VCaP (cell line): ENCODE data around the gene KLHL25.

Experiments used
- H3K27ac ChIP-seq: fragments of 450-650 bp; 2 replicates; pipeline ENCODE4 v1.5.1; 2017
- TF ChIP-seq, protein P1 (sequence below): fragments of 450-650 bp; conservative IDR thresholded peaks from 2 replicates; pipeline ENCODE4 v1.5.1; 2017; ENCODE audit warnings: mild to moderate bottlenecking, moderate library complexity

KLHL25 gene

DNA sequence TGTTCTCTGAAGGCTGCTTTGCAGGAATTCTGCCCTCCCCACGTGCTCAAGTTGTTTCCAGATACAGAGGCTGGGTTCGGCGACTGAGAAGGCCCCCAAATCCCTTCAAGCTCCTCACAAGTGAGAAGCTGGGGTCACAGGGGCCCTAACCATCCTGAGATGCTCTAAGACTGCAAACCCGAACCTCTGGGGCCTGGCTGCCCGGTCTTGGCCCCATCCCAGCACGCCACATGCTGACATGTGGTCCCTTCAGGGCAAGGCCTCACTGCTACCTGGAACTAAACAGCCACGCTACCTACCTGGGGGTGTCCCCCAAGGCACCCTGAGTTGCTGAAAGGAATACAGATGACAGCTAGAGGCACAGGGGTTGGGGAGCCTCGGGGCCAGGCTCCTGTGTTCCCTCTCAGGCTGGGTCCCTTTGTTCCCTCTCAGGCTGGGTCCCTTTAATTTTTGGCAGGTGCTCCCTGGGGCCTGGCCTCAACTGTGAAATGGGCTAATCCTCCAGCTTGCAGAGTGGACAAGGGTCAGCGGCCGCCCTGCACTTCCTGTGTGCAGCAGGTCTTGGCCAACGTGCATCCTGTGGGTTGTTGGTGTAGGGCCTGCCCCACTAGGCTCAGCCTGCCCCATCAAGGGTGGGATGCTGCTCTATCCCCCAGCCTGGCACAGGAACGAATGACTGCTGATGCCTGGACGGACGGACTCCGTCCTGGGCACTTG, 32.5 kb downstream of the KLHL25 start:
- H3K27ac ChIP-seq: no peak overlapping the region
- TF ChIP-seq, protein P1, sequence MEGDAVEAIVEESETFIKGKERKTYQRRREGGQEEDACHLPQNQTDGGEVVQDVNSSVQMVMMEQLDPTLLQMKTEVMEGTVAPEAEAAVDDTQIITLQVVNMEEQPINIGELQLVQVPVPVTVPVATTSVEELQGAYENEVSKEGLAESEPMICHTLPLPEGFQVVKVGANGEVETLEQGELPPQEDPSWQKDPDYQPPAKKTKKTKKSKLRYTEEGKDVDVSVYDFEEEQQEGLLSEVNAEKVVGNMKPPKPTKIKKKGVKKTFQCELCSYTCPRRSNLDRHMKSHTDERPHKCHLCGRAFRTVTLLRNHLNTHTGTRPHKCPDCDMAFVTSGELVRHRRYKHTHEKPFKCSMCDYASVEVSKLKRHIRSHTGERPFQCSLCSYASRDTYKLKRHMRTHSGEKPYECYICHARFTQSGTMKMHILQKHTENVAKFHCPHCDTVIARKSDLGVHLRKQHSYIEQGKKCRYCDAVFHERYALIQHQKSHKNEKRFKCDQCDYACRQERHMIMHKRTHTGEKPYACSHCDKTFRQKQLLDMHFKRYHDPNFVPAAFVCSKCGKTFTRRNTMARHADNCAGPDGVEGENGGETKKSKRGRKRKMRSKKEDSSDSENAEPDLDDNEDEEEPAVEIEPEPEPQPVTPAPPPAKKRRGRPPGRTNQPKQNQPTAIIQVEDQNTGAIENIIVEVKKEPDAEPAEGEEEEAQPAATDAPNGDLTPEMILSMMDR: no peak

DNA sequence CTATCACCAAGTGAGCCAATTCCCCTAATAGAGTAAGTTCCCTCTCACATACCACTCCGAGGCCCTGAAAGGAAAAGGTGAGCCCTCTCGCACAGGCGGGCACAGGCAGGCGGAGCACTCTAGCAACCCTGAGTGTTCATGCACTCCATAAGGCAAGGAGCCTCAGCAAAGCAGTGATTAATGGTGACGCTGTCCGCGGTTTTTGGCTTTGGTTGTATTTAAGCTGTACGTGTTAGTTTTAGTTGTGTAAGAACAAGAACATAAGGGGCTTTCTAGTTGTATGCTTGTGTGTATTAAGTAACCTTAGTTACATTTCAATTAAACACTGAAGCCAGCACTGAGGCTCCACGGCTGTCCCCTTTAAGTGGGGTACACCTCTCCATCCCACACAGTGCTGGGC, 33.1 kb downstream of the KLHL25 start:
- H3K27ac ChIP-seq: no peak overlapping the region
- TF ChIP-seq, protein P1: no peak

DNA sequence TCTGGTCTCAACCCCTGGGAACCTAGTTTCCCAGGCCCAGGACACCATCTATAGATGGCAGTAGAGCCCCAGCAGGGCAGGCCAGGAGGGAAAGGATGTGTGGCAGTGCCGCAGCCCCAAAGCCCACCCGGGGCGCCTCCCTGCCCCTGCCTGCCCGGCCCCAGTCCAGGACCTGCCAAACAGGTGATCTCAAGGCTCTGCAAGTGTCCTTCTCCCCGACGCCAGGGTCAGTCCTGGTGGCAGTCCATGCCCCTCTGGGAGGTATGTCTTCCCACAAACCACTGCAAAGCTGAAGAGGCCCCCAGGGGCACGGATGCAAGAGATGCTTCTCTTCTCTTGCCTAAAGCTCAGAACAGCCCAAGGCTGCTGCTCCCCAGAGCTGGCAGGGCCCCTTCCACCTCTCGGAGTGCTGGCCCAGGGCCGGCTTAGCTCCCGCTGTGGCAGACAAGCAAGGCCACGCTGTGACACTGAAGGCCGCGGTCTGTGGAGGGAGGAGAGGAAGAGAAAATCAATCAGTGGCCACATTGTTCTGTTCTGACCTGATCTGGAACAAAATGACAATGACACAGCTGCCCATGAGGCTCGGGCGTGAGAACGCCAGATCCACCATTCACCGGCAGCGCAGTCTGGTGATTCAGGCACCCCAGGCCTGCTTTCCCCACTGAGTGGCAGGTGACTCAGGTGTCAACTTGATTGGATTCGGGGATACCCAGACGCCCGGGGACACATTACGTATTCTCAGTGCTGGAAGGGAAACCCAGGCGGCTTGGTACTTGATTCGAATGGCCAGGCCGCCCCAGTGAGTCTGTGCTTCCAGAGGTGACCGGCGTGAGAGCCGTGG, 34.0 kb downstream of the KLHL25 start:
- TF ChIP-seq, protein P1: peak; percentile 71
- no peak overlapping the region for H3K27ac ChIP-seq

DNA sequence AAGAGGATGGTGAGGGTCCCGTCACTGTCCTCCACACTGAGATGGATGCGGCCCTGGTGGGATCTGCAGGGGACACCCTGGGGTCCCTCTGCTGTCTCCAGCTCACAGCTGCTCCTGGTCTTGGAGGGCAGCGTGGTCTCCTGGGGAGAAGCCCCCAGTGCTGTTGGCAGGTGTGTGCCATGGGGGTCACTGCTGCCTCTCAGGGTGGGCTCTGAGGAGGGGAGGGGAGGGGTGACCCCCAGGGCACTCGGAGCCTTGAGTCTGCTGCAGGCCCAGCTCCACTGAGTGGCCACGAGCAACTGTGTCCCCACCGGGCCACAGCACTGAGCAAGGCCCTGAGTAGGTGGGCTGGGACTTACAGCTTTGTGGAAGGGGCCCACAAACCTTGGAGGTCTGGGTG, 34.7 kb downstream of the KLHL25 start:
- TF ChIP-seq, protein P1: no peak
- H3K27ac ChIP-seq: no peak overlapping the region

DNA sequence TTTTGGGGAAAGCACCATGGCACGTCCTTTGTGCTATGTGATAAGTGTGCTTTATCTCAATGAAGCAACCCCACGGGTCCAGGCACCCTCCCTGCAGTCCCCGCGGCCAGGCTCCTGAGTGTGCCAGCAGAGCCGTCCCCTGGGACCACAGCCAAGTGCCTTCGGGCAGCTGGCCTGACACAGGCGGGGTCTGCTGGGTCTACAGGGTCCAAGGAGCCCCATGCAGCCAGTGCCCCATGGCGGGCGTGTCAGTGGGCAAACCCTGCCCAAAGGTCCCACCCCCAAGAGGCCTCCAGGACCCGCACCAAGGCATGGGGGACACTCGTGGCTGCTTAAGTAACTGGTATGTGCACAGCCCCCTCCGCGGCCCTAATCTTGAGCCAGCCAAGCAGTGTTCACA, 35.3 kb downstream of the KLHL25 start:
- H3K27ac ChIP-seq: no peak overlapping the region
- TF ChIP-seq, protein P1: no peak

DNA sequence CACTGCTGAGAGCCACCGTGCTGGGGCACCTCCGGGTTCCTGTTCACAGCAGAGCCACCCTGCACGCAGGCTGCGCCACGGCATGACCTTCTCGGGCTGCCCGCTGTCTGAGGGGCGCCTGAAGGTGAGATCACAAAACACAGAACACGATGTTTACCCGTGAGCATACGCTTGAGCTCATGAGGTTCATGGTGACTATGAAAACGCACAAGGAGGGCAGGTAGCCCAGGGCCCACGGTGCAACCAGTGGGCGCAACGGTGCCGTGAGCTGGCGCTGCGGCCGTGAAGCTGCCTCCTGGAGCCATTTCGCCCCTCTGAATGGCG, 36.1 kb downstream of the KLHL25 start:
- no peak overlapping the region for H3K27ac ChIP-seq
- TF ChIP-seq, protein P1: no peak

DNA sequence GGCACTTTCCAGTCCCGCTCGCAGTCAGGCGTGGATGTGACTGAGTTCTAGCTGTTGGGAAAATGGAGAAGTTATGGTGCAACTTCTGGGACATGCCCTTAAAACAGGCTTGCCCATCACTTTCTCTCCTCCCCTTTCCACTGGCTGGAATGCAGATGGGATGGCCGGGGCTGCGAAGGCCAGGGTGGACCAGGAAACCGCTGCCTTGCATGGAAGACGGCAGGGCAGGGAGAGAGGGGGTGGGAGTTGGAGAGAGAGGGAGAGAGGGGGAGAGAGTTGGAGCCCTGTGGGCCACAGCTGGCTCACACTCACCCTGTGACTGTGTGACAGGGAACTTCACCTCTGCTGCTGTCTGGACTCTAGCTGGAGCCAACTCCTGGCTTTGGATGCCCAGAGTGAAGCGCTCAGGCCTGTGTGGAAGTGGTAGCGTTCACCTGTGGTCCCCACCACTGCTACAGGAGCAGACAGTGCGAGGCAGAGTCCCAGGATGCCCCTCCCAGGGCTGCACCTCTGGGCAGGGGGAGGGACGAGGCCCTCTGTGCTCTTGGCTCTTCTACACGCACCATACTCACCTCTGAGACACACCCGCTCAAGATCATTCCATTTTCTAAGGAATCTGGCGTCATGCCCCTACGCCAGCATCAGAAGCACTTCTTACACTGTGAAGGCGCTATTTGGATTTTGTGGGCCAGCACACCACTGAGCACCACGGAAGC, 36.6 kb downstream of the KLHL25 start:
- TF ChIP-seq, protein P1: no peak
- no peak overlapping the region for H3K27ac ChIP-seq
